ENCODE results near the gene BEND5.

- no peak for TF ChIP-seq POLR2A (IDR thresholded peaks at IDR 0.05)
- no peak for TF ChIP-seq CTCF (IDR thresholded peaks at IDR 0.05)
Measured at GRCh38 chr1:48720929-48721328, 55.8 kb downstream of the BEND5 start.

Measured in thyroid gland (tissue), 4 donors.